Neural cell (in vitro differentiated cells): ENCODE results near the gene PRUNE2. TPM values are rescaled to one million over a fixed set of nuclear protein-coding genes. Genes with fewer than 3 reads are reported as not detected.
"Not testable (repeated sequence)": the region's sequence is repeated elsewhere in the genome, so short reads cannot be mapped to it uniquely, and the experiment has no call there.

Experiments used
- H2AFZ ChIP-seq: fragments of 200-600, 300-800 bp; sonication (generic), shearing (Covaris generic); 2 replicates; pipeline ENCODE4 v1.6.0; 2014; ENCODE audit warnings: low read depth, mild to moderate bottlenecking, antibody characterized with exemption, low read length, moderate library complexity
- H3F3A ChIP-seq: fragments of 200-600 bp; shearing (Covaris generic); 2 replicates; pipeline ENCODE4 v1.6.1; 2016; ENCODE audit warnings: mild to moderate bottlenecking, moderate library complexity, mixed read lengths, antibody characterized with exemption, low read length; ENCODE audit not compliant: insufficient read depth, poor library complexity, severe bottlenecking
- H3K27ac ChIP-seq: fragments of 200-600, 300-800 bp; sonication (generic), shearing (Covaris generic); 2 replicates; pipeline ENCODE4 v1.5.1; 2014; ENCODE audit warnings: mild to moderate bottlenecking, low read length, moderate library complexity
- H3K27me3 ChIP-seq: fragments of 300-800, 200-600 bp; sonication (generic), shearing (Covaris generic); 2 replicates; pipeline ENCODE4 v1.6.0; 2014; ENCODE audit warnings: mild to moderate bottlenecking, low read depth, low read length, moderate library complexity; ENCODE audit not compliant: insufficient read depth
- H3K36me3 ChIP-seq: fragments of 300-800, 200-600 bp; sonication (generic), shearing (Covaris generic); 2 replicates; pipeline ENCODE4 v1.5.1; 2014; ENCODE audit warnings: mild to moderate bottlenecking, antibody characterized with exemption, low read length, moderate library complexity; ENCODE audit not compliant: insufficient read depth
- H3K4me2 ChIP-seq: fragments of 300-800, 200-600 bp; sonication (generic), shearing (Covaris generic); 2 replicates; pipeline ENCODE4 v1.6.0; 2014; ENCODE audit warnings: mild to moderate bottlenecking, low read length
- H3K4me3 ChIP-seq: fragments of 300-800, 200-600 bp; sonication (generic), shearing (Covaris generic); 2 replicates; pipeline ENCODE4 v1.5.1; 2014; ENCODE audit warnings: mild to moderate bottlenecking, low read length, moderate library complexity
- H3K79me2 ChIP-seq: fragments of 200-600 bp; shearing (Covaris generic); replicated peaks from 2 replicates; pipeline ENCODE4 v1.6.0; 2014; ENCODE audit warnings: mild to moderate bottlenecking, low read length, moderate library complexity; ENCODE audit not compliant: insufficient read depth
- H3K9ac ChIP-seq: fragments of 300-800, 200-600 bp; sonication (generic), shearing (Covaris generic); 2 replicates; pipeline ENCODE4 v1.6.1; 2016; ENCODE audit warnings: mild to moderate bottlenecking, low read length, mixed read lengths
- H3K9me2 ChIP-seq: fragments of 200-600 bp; shearing (Covaris generic); 2 replicates; pipeline ENCODE4 v1.6.1; 2016; ENCODE audit warnings: mild to moderate bottlenecking, low read length, mixed read lengths; ENCODE audit not compliant: insufficient read depth
- H3K9me3 ChIP-seq: fragments of 200-600, 300-800 bp; sonication (generic), shearing (Covaris generic); 2 replicates; pipeline ENCODE4 v1.6.1; 2016; ENCODE audit warnings: mild to moderate bottlenecking, mixed run types, low read length, moderate library complexity, mixed read lengths
- H4K20me1 ChIP-seq: fragments of 200-600 bp; shearing (Covaris generic); 2 replicates; pipeline ENCODE4 v1.6.1; 2016; ENCODE audit warnings: mild to moderate bottlenecking, mixed run types; ENCODE audit not compliant: insufficient read depth
- EP300 ChIP-seq: fragments of 450-650 bp; conservative IDR thresholded peaks from 2 replicates; pipeline ENCODE4 v1.6.1; 2014; ENCODE audit warnings: antibody characterized with exemption, mild to moderate bottlenecking, moderate library complexity; ENCODE audit not compliant: poor library complexity, severe bottlenecking
- EZH2 ChIP-seq: fragments of 200-600, 300-800 bp; shearing (Covaris generic), sonication (generic); IDR thresholded peaks from 2 replicates; pipeline ENCODE4 v1.6.1; 2014; ENCODE audit warnings: antibody characterized with exemption, low read length, borderline replicate concordance, mild to moderate bottlenecking; ENCODE audit not compliant: insufficient read depth, poor library complexity, severe bottlenecking
- MXI1 ChIP-seq: fragments of 450-650 bp; conservative IDR thresholded peaks from 2 replicates; pipeline ENCODE4 v1.6.1; 2014; ENCODE audit warnings: antibody characterized with exemption, mild to moderate bottlenecking; ENCODE audit not compliant: poor library complexity, severe bottlenecking
- POLR2AphosphoS5 ChIP-seq: IDR thresholded peaks from 2 replicates; pipeline ENCODE4 v1.6.1; 2012
- RAD21 ChIP-seq: fragments of 450-650 bp; conservative IDR thresholded peaks from 2 replicates; pipeline ENCODE4 v1.6.1; 2014; ENCODE audit warnings: antibody characterized with exemption, mild to moderate bottlenecking, moderate library complexity
- SMC3 ChIP-seq: fragments of 450-650 bp; conservative IDR thresholded peaks from 2 replicates; pipeline ENCODE4 v1.6.1; 2014; ENCODE audit warnings: antibody characterized with exemption, mild to moderate bottlenecking, moderate library complexity; ENCODE audit not compliant: poor library complexity
- TAF1 ChIP-seq: IDR thresholded peaks from 2 replicates; pipeline ENCODE4 v1.6.1; 2012; ENCODE audit warnings: low read depth
- polyA plus RNA-seq: library from polyadenylated mRNA; depleted of rRNA; stranded (reverse); fragments of >200 nt; gene quantifications from 2 replicates; pipeline ENCODE4 v1.2.3, GENCODE V29; 2014
- TF ChIP-seq, protein P1 (sequence below): fragments of 450-650 bp; IDR thresholded peaks from 2 replicates; pipeline ENCODE4 v1.5.1; 2014; ENCODE audit warnings: antibody characterized with exemption, mild to moderate bottlenecking, moderate library complexity; ENCODE audit not compliant: poor library complexity, severe bottlenecking
- TF ChIP-seq, protein P2 (sequence below): IDR thresholded peaks from 2 replicates; pipeline ENCODE4 v1.6.1; 2012; ENCODE audit warnings: borderline replicate concordance

The PRUNE2 gene
- polyA plus RNA-seq, 1 donor from 2014 or later, result 9.7 TPM

DNA sequence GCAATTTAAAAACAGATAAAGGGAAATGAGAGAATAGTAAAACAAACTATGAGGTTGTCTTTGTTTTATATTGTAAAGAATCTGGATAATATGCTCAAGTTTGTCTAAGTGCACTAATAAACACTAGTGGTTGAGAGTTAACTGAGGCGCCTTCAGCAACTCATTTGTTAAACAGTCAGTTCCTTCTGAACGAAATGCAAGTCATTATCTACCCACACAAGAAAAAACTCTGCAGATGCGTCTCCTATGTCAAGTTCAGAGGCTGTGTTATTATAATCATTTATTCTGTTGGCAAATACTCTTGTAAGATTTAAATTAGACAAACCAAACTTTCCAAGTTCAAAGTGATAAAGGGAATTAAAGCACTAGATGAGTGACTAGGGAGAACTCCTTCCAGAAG lies 162.0 kb downstream of the PRUNE2 start:
- H3K9me3 ChIP-seq, result no peaks in the 10 kb centered on the region
- H3K27ac ChIP-seq, result no peak overlapping the region
- no peak overlapping the region for H2AFZ ChIP-seq
- no peak overlapping the region for H3K9ac ChIP-seq
- no peak for TF ChIP-seq SMC3
- TF ChIP-seq, protein P1, sequence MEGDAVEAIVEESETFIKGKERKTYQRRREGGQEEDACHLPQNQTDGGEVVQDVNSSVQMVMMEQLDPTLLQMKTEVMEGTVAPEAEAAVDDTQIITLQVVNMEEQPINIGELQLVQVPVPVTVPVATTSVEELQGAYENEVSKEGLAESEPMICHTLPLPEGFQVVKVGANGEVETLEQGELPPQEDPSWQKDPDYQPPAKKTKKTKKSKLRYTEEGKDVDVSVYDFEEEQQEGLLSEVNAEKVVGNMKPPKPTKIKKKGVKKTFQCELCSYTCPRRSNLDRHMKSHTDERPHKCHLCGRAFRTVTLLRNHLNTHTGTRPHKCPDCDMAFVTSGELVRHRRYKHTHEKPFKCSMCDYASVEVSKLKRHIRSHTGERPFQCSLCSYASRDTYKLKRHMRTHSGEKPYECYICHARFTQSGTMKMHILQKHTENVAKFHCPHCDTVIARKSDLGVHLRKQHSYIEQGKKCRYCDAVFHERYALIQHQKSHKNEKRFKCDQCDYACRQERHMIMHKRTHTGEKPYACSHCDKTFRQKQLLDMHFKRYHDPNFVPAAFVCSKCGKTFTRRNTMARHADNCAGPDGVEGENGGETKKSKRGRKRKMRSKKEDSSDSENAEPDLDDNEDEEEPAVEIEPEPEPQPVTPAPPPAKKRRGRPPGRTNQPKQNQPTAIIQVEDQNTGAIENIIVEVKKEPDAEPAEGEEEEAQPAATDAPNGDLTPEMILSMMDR, result no peak
- no peak for TF ChIP-seq EZH2
- TF ChIP-seq, protein P2, sequence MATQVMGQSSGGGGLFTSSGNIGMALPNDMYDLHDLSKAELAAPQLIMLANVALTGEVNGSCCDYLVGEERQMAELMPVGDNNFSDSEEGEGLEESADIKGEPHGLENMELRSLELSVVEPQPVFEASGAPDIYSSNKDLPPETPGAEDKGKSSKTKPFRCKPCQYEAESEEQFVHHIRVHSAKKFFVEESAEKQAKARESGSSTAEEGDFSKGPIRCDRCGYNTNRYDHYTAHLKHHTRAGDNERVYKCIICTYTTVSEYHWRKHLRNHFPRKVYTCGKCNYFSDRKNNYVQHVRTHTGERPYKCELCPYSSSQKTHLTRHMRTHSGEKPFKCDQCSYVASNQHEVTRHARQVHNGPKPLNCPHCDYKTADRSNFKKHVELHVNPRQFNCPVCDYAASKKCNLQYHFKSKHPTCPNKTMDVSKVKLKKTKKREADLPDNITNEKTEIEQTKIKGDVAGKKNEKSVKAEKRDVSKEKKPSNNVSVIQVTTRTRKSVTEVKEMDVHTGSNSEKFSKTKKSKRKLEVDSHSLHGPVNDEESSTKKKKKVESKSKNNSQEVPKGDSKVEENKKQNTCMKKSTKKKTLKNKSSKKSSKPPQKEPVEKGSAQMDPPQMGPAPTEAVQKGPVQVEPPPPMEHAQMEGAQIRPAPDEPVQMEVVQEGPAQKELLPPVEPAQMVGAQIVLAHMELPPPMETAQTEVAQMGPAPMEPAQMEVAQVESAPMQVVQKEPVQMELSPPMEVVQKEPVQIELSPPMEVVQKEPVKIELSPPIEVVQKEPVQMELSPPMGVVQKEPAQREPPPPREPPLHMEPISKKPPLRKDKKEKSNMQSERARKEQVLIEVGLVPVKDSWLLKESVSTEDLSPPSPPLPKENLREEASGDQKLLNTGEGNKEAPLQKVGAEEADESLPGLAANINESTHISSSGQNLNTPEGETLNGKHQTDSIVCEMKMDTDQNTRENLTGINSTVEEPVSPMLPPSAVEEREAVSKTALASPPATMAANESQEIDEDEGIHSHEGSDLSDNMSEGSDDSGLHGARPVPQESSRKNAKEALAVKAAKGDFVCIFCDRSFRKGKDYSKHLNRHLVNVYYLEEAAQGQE, result no peak
- TF ChIP-seq MXI1, result no peak
- no peak for TF ChIP-seq POLR2AphosphoS5
- no peak for TF ChIP-seq EP300
- TF ChIP-seq TAF1, result no peak
- no peak for TF ChIP-seq RAD21
- H4K20me1 ChIP-seq, result no peaks in the 10 kb centered on the region
- no peaks in the 10 kb centered on the region for H3K36me3 ChIP-seq
- H3F3A ChIP-seq, result no peaks in the 10 kb centered on the region
- no peaks in the 10 kb centered on the region for H3K27me3 ChIP-seq
- H3K9me2 ChIP-seq, result no peaks in the 10 kb centered on the region
- no peak overlapping the region for H3K4me3 ChIP-seq
- H3K4me2 ChIP-seq, result no peak overlapping the region
- no peaks in the 10 kb centered on the region for H3K79me2 ChIP-seq

DNA sequence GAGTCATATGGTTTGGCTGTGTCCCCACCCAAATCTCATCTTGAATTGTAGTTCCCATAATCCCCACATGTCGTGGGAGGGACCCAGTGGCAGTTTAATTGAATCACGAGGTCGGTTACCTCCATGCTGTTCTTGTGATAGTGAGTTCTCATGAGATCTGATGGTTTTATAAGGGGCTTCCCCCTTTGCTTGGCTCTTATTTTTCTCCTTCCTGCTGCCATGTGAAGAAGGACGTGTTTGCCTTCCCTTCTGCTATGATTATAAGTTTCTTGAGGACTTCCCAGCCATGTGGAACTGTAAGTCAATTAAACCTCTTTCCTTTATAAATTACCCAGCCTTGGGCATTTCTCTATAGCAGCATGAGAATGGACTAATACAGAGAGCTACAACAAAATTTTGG lies 163.0 kb downstream of the PRUNE2 start:
- H4K20me1 ChIP-seq, H3K9me2 ChIP-seq, H3K9me3 ChIP-seq: not testable (repeated sequence)

DNA sequence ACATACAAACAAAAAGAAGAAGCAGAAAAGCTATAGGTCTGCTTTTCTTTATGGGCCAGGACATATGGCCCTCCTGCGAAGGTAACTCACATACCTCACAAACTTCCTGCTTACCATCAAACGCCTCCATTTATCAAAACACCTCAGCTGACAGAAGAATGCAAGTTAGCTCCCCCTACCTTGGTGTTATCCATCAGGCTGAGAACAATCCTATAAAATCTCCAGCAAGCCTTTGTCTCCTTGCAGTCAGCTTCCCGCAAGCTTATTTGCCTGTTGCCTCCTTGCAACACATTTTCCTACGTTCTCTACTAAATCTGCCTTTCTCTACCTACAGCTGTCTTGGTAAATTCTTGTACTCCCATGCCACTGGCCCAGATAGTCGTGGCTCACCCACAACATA lies 164.4 kb downstream of the PRUNE2 start:
- no peak overlapping the region for H2AFZ ChIP-seq
- no peak overlapping the region for H3K4me2 ChIP-seq
- no peak overlapping the region for H3K4me3 ChIP-seq
- H3K36me3 ChIP-seq, result no peaks in the 10 kb centered on the region
- TF ChIP-seq MXI1 (no peak), TAF1 (no peak), SMC3 (no peak), RAD21 (no peak), POLR2AphosphoS5 (no peak), EP300 (no peak), EZH2 (no peak)
- TF ChIP-seq, protein P1, result no peak
- TF ChIP-seq, protein P2, result no peak
- no peaks in the 10 kb centered on the region for H3F3A ChIP-seq
- no peak overlapping the region for H3K9ac ChIP-seq
- no peaks in the 10 kb centered on the region for H4K20me1 ChIP-seq
- H3K27ac ChIP-seq, result no peak overlapping the region
- H3K27me3 ChIP-seq, result no peaks in the 10 kb centered on the region
- no peaks in the 10 kb centered on the region for H3K79me2 ChIP-seq
- H3K9me2 ChIP-seq, result no peaks in the 10 kb centered on the region
- no peaks in the 10 kb centered on the region for H3K9me3 ChIP-seq

More for the DNA sequence above, 163.0 kb downstream of the PRUNE2 start:
- H3K9ac ChIP-seq, H3K27ac ChIP-seq, H3K27me3 ChIP-seq, H3K36me3 ChIP-seq, H3K4me3 ChIP-seq, H3K4me2 ChIP-seq, H3F3A ChIP-seq, H3K79me2 ChIP-seq, H2AFZ ChIP-seq: not testable (repeated sequence)
